CD4-positive, alpha-beta T cell treated with Interleukin-1 beta for 1 hour (primary cell): ENCODE data around the gene SHMT2.

Experiments
- DNase-seq, 2 donors: peaks; one replicate each; pipeline ENCODE4 v3.0.0-alpha.2; 2020 to 2022

The SHMT2 gene

GRCh38 chr12:57229046-57229633, 371 bp upstream of the SHMT2 start:
- DNase-seq = peak in 1 of 2 donors; percentile 54

- DNase-seq = no peak
Observed at GRCh38 chr12:57230381-57231155, 1.1 kb downstream of the SHMT2 start.

- no peak for DNase-seq
Observed at GRCh38 chr12:57231276-57232021, 1.9 kb downstream of the SHMT2 start.

- no peak for DNase-seq
Observed at GRCh38 chr12:57232156-57232756, 2.7 kb downstream of the SHMT2 start.

- DNase-seq = no peak
Observed at GRCh38 chr12:57233357-57234232, 4.1 kb downstream of the SHMT2 start.

GRCh38 chr12:57234233-57234570, 4.7 kb downstream of the SHMT2 start:
- DNase-seq = no peak

- peak in 1 of 2 donors; percentile 55 for DNase-seq
Observed at GRCh38 chr12:57234571-57235016, 5.1 kb downstream of the SHMT2 start.

GRCh38 chr12:57235017-57235727, 5.7 kb downstream of the SHMT2 start:
- DNase-seq = peak in 1 of 2 donors; percentile 38

GRCh38 chr12:57235728-57236131, 6.2 kb downstream of the SHMT2 start:
- no peak for DNase-seq

GRCh38 chr12:57236201-57236924, 6.9 kb downstream of the SHMT2 start:
- DNase-seq = peak in 1 of 2 donors; percentile 41

- DNase-seq = no peak
Observed at GRCh38 chr12:57236925-57237595, 7.5 kb downstream of the SHMT2 start.

- DNase-seq = no peak
Observed at GRCh38 chr12:57237596-57237931, 8.1 kb downstream of the SHMT2 start.

- DNase-seq = no peak
Observed at GRCh38 chr12:57237932-57238853, 8.7 kb downstream of the SHMT2 start.

GRCh38 chr12:57238854-57239554, 9.5 kb downstream of the SHMT2 start:
- DNase-seq = peak; percentile 85 to 87

- DNase-seq = no peak
Observed at GRCh38 chr12:57239587-57240065, 10.1 kb downstream of the SHMT2 start.

- DNase-seq = peak; percentile 73 to 82
Observed at GRCh38 chr12:57240066-57240921, 10.8 kb downstream of the SHMT2 start.

GRCh38 chr12:57240926-57241401, 11.5 kb downstream of the SHMT2 start:
- DNase-seq = no peak
